GM18499 (cell line): ENCODE data around the gene CHDH.

Source experiments
- ATAC-seq: cut with Tn5 transposase; IDR thresholded peaks from one replicate; pipeline ENCODE4 v1.9.1; 2021; ENCODE audit warnings: moderate number of reproducible peaks; ENCODE audit not compliant: insufficient read depth, unreplicated experiment

The CHDH gene

GRCh38 chr3:53826048-53826447 is 20.2 kb downstream of the CHDH start:
- no peak for ATAC-seq

GRCh38 chr3:53824795-53825194 is 21.4 kb downstream of the CHDH start:
- ATAC-seq = no peak

- no peak for ATAC-seq
These were observed 22.1 kb downstream of the CHDH start for GRCh38 chr3:53823956-53824657.

GRCh38 chr3:53823026-53823955 is 22.9 kb downstream of the CHDH start:
- no peak for ATAC-seq

DNA sequence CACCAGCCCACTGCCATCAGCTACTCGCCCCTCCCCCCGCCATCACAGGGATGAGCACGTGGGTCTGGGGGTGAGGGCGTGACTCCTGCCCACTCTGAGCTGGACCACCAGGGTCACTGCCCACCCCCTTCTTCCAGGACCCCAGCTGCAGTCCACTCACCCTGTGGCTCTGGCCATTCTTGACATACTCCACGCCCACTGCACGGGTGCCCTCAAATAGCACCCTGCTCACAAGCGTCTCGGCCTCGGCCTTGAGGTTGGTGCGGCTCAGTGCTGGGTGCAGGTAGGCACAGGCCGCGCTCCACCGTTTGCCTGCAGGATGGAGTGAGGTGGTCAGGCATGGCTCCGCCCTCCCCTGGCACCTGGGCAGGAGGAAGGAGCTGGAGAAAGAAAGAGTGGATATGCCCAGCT is 23.9 kb downstream of the CHDH start:
- ATAC-seq = no peak

DNA sequence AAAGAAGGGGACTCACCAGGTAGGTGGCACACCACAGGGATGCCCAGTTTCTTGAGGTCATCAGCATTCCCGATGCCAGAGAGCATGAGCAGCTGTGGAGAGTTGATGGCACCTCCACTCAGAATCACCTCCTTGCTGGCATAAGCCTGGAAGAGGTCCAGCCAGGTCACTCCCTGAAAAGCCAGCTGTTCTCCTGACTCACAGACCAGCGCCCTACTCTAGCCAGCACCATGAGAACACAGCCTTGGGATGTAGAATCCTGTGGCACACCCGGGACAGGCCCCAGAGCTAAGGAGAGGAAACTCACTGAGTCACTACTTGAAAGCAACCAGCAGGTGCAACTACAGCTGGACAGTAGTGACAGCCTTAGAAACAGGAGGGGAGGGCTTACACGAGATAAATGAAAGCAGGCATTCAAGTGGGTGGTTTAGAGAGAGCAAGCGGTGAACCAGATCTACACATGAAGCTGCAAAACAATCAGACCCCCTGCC is 24.5 kb downstream of the CHDH start:
- no peak for ATAC-seq

- ATAC-seq = no peak
These were observed 25.3 kb downstream of the CHDH start for GRCh38 chr3:53820756-53821580.

DNA sequence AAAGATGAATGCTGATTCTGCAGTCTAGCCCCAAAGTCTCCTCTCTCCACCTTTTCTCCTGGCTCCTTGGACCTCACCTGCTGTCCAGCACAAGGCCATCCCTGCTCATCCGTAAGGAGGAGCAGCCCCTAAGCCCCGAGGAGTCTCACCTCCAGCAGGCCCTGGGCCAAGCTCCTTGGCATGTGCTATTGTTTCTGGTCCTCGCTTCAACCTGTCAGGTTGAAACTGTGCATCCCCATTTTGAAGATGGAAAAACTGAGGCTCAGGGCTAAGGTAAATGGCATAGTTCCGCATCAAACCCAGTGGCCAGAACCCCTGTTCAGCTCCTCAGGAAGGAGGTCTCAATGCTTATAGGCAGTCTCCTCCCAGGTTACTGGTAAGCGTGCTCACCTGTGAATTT is 26.1 kb downstream of the CHDH start:
- no peak for ATAC-seq

- ATAC-seq = no peak
These were observed 26.9 kb downstream of the CHDH start for GRCh38 chr3:53819163-53819868.

DNA sequence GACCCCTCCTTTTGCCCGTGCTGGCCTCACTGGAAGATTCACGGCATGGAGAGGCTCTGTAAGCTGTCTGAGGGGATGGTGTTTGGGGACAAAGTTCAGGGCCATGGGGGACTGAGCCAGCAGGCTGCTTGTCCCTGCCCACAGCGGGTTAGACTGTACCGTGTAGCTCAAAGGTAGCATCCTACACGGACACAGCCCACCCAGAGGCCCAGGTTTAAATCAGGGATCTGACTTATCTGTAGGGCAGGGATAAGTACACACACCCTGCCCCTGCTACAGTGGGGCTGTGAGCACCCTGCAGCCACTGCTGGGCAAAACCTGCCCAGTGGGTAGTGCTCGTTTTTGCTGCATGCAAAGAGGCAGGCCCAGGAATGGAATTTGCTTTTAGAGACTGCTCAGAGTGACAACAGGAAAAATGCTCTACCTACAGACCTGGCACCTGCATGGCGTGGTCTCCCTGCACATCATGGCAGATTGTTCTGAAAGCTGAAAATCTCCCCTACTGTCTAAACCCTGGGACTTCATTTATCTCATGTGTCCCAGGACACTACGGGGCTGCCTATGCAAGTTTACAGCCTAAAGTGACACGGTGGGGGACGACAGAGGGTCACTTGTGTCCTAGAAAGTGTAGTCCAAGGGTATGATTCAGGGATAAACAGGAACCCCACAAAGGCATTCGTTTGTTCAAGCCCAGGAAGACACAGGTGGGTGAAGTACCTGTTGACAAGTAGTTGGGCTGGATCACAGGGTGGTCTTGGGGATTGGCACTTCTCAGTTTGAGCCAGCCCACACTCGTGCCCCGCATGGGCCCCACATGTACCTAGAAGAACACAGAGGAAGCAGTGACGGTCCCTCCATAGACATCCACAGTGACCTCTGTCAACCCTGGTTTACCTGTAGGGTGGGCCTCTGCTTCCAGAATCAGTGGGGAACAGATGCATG is 27.7 kb downstream of the CHDH start:
- ATAC-seq = no peak

DNA sequence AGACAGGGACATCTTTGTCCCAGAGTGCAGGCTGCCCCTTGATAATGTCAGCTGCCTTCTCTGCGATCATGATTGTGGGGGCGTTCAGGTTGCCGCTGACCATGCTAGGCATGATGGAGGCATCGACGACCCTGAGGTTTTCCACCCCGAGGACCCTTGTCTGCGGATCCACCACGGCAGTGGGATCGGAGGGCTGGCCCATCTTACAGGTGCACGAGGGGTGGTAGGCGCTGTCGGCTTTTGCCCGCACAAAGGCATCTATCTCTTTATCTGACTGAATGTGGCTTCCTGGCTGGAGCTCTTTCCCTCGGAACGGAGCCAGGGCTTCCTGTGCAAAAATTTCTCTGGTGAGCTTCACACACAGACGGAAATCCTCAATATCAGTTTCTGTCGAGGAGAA is 28.4 kb downstream of the CHDH start:
- no peak for ATAC-seq

- ATAC-seq = no peak
These were observed 29.0 kb downstream of the CHDH start for GRCh38 chr3:53817211-53817610.

DNA sequence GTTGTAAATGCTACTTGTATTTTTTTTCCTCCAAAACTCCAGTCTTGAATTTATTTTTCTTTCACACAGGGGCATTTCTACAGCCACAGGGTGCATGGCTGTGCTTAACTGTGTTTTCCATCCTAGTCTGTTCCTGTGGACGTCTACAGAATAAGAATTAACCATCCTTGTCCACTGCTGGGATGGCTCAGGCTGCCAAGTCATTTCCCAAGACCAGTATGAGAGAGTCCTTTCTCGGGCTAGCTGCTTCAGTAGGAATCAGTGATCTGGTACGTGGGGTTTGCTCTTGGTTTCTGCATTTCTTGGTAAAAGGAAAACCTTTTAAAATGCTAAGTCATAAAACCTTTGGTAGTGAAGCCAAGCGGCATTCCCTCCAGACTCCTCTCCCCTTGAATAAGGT is 29.8 kb downstream of the CHDH start:
- ATAC-seq = no peak

DNA sequence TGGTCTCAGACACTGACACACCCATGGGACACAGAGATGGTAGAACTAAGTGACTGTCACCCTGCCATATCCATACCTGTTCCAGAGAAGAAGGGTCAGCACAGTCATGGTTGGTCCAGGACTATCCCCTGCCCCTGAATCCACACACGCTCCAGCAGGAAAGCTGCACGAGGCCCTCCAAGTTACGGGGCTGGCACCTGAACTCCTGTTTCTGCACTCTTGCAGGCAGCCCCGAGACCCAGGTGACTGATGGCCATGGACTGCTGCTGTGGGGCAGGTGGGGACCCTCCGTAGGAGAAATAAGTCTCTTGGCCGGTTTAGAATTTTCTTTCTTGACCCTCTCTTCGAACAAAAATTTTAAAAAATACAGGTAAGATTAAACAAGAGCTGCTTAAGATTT is 30.6 kb downstream of the CHDH start:
- no peak for ATAC-seq

DNA sequence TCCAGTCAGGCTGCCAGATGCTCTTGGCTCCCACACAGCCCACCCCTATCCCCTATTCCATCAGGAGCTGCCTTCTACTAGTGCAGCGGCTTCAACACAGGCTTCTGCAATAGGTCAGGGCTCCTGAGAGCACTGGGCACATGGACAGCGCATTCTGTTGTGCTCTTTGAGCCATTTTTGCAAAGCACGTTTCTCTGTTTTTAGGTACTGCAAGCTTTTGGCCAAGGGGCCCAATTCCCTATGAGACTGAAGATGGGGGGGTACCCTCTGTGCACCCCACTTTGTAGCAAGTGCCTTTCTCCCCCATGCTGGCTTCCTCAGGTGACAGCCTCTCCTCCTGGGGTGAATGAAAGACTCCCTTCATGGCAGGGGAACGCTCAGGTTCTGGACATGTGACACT is 31.2 kb downstream of the CHDH start:
- ATAC-seq = no peak

- no peak for ATAC-seq
These were observed 32.3 kb downstream of the CHDH start for GRCh38 chr3:53813876-53814275.

- ATAC-seq = no peak
These were observed 33.0 kb downstream of the CHDH start for GRCh38 chr3:53813229-53813628.

DNA sequence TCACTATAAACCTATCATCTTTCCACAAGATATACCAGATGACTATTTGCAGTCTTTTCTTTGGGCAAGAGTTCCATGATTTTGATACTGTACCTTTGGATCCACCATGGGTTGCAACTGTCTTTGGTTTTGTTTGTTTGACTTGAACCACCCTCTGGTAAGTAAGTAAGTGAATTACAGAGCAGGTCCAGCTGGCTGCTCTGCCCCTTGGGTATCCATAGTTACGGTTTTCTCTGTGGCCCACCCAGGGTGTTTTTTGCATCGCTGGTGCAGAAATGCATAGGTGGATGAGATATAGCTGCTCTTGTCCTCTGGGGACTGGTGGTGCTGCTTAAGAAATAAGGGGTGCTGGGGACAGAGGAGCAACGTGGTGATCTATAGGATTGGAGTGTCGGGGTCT is 33.8 kb downstream of the CHDH start:
- no peak for ATAC-seq
